Transverse colon (tissue), 4 donors: Measurements from ENCODE around the gene NRG2. TPM values are rescaled to one million over a fixed set of nuclear protein-coding genes. Genes with fewer than 3 reads are reported as not detected.

Experiments
- DNase-seq: peaks from one replicate; pipeline ENCODE4 v3.0.0-alpha.2; 2019
- H3K27ac ChIP-seq, 4 donors: fragments of 200-600 bp; sonication (generic); 2 replicates each; pipeline ENCODE4 v1.5.1; 2016 to 2018; ENCODE audit warnings: inconsistent platforms in 4 of 4
- H3K27me3 ChIP-seq: fragments of 200-600 bp; sonication (generic); 2 replicates; pipeline ENCODE4 v1.5.1; 2017; ENCODE audit warnings: inconsistent platforms
- H3K36me3 ChIP-seq, 4 donors: fragments of 200-600 bp; sonication (generic); 2 replicates each; pipeline ENCODE4 v1.5.1; 2017 to 2019; ENCODE audit warnings: inconsistent platforms in 4 of 4
- H3K4me1 ChIP-seq, 4 donors: fragments of 200-600 bp; sonication (generic); 2 replicates each; pipeline ENCODE4 v1.5.1; 2017 to 2020; ENCODE audit warnings: inconsistent platforms in 4 of 4
- H3K4me3 ChIP-seq, 4 donors: fragments of 200-600 bp; sonication (generic); 1 replicate in 1 of 4; 2 replicates in 3 of 4; pipeline versions ENCODE4 v1.5.1 to v1.6.1; 2017 to 2019; ENCODE audit warnings: inconsistent platforms in 4 of 4
- H3K9me3 ChIP-seq, 2 donors: fragments of 200-600 bp; sonication (generic); 2 replicates each; pipeline ENCODE4 v1.5.1; 2017 to 2019; ENCODE audit warnings: inconsistent platforms in 2 of 2
- EP300 ChIP-seq: sonication (generic); formaldehyde crosslinking; IDR thresholded peaks from one replicate; pipeline ENCODE4 v1.6.1; 2017; ENCODE audit warnings: antibody characterized with exemption, low read depth
- POLR2A ChIP-seq: fragments of 450-650 bp; IDR thresholded peaks from one replicate; pipeline ENCODE4 v1.6.1; 2016; ENCODE audit warnings: antibody characterized with exemption, mild to moderate bottlenecking, moderate library complexity
- POLR2AphosphoS5 ChIP-seq, 3 donors: sonication (generic); formaldehyde crosslinking; IDR thresholded peaks; one replicate each; pipeline ENCODE4 v1.6.1; 2016; ENCODE audit warnings: antibody characterized with exemption in 3 of 3
- WGBS, 2 donors: methylation state at CpG; one replicate each; pipeline ENCODE4 v1.1.5; 2018; ENCODE audit warnings: low coverage in 1 of 2; 5-methylcytosine and 5-hydroxymethylcytosine counted together
- in situ Hi-C, 4 donors: fragments of 200-750 bp; cut with MboI; loops; one replicate each; pipeline versions ENCODE4 v1.15.0 to v1.15.1; 2017; ENCODE audit warnings: low sequenced_read_pairs in 3 of 4, low pct_ligation_motif_present in 1 of 4, low pct_unique_long_range_greater_than_20kb in 1 of 4
- intact Hi-C: fragments of 100-400 bp; cut with DNase I; formaldehyde crosslinking; loops from one replicate; pipeline ENCODE4 v1.15.1; 2023; ENCODE audit warnings: low total_unique reads
- total RNA-seq, 4 donors: library from RNA; depleted of rRNA; stranded (reverse); fragments of >200 nt; gene quantifications; one replicate each; pipeline ENCODE4 v1.1.0, GENCODE V29; 2016
- TF ChIP-seq, protein P1 (sequence below), 5 experiments: fragments of 200-600 bp in 3 of 5; fragments of 450-650 bp in 2 of 5; sonication (generic) in 3 of 5; IDR thresholded peaks; 1 replicate in 2 of 5; 2 replicates in 3 of 5; pipeline ENCODE4 v1.5.1; 2016 to 2017; ENCODE audit warnings: antibody characterized with exemption in 5 of 5, inconsistent platforms in 3 of 5, mild to moderate bottlenecking in 2 of 5, moderate library complexity in 1 of 5

The NRG2 gene
- total RNA-seq, 4 donors from 2014 or later, result 0.68 to 12.3 (median 0.95) TPM; not detected in 1

DNA sequence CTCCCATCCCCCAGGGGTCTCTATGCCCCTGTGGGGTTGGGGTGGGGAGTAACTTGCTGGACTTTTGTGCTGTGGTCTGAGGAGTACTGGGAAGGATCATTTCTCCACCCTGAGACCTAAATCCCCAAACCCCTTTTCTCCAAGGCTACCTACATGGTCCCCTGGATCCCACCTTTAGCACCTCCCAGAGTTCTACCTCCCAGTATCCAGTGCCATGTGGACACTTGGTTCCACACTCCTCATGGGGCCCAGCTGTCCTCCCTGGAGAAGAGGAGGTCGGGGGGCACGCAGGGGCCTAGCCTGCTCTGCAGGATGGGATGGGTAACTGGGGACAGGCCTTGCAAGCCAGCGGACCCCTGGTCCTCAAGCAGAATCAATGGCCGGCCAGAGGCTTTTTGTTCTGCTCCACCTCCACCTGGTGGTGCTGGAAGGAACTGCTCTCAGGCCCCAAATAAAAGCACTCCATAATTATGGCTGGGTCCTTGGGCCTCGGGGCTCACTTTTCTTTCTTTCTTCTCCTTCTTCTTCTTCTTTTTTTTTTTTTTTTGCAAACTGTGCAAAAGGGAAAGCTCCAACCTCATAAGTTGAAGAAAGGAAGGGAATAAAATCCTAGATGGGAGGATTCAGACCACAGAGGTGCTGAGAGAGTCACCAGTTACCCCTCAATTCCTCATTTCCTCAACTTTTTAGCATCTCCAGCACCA, 179.1 kb downstream of the NRG2 start:
- Histone ChIP-seq H3K4me3 (no peak overlapping the region), H3K27ac (no peak overlapping the region), H3K9me3 (no peaks in the 10 kb centered on the region), H3K4me1 (peaks cover 0 to 13% (median 2%) of the 10 kb centered on the region in 4 donors), H3K27me3 (no peaks in the 10 kb centered on the region), H3K36me3 (no peaks in the 10 kb centered on the region)
- DNase-seq, result peak; percentile 67
- TF ChIP-seq, protein P1, sequence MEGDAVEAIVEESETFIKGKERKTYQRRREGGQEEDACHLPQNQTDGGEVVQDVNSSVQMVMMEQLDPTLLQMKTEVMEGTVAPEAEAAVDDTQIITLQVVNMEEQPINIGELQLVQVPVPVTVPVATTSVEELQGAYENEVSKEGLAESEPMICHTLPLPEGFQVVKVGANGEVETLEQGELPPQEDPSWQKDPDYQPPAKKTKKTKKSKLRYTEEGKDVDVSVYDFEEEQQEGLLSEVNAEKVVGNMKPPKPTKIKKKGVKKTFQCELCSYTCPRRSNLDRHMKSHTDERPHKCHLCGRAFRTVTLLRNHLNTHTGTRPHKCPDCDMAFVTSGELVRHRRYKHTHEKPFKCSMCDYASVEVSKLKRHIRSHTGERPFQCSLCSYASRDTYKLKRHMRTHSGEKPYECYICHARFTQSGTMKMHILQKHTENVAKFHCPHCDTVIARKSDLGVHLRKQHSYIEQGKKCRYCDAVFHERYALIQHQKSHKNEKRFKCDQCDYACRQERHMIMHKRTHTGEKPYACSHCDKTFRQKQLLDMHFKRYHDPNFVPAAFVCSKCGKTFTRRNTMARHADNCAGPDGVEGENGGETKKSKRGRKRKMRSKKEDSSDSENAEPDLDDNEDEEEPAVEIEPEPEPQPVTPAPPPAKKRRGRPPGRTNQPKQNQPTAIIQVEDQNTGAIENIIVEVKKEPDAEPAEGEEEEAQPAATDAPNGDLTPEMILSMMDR (IDR thresholded peaks at IDR 0.05), result peak; percentile 81 to 92 (median 90)
- no peak for TF ChIP-seq POLR2A
- WGBS, 2 donors, result 12% methylated on average over 5 of the region's 5 CpGs; no CpG with 5 or more reads in 1 of the 2 donors
- intact Hi-C loops (loop anchor here (5.0 kb wide), 1 partner anchor 77 kb away; no protein-coding TSS in a partner anchor), in situ Hi-C loops (loop anchor here in 1 of 4 donors (10.0 kb wide), 1 partner anchor 79 kb away; no protein-coding TSS in a partner anchor)

DNA sequence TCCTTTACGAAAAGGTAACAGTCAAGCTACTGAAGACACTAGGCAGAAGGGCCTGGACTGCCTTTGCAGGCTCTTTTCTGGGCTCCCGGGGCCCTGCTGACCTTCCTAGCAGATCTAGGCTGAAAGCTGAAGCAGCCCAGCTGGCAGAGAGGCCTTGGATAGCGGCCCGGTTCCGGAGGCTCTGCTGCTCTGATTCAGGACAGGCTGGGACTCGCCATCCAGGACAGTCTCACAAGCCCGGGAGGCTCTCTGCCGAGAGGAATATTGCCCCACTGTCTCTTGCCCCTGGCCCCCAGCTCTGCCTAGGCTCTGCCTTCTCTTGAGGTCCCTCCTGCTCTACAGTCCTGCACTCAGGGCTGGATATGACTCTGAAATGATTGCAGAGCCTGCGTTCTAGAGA, 179.7 kb downstream of the NRG2 start:
- Histone ChIP-seq H3K27ac (peak overlapping the region in 1 of 4 donors; percentile 4), H3K4me1 (peaks cover 0 to 13% (median 2%) of the 10 kb centered on the region in 4 donors), H3K36me3 (no peaks in the 10 kb centered on the region), H3K27me3 (no peaks in the 10 kb centered on the region), H3K4me3 (no peak overlapping the region), H3K9me3 (no peaks in the 10 kb centered on the region)
- 75% methylated on average over 9 of the region's 9 CpGs; no CpG with 5 or more reads in 1 of the 2 donors for WGBS, 2 donors
- DNase-seq, result peak; percentile 24
- in situ Hi-C loops, result loop anchor here in 1 of 4 donors (10.0 kb wide), 1 partner anchor 79 kb away; no protein-coding TSS in a partner anchor
- intact Hi-C loops, result loop anchor here (5.0 kb wide), 1 partner anchor 76 kb away; no protein-coding TSS in a partner anchor
- TF ChIP-seq POLR2AphosphoS5 (IDR thresholded peaks at IDR 0.05) (no peak), POLR2A (no peak), EP300 (no peak)
- TF ChIP-seq, protein P1 (IDR thresholded peaks at IDR 0.05), result no peak

DNA sequence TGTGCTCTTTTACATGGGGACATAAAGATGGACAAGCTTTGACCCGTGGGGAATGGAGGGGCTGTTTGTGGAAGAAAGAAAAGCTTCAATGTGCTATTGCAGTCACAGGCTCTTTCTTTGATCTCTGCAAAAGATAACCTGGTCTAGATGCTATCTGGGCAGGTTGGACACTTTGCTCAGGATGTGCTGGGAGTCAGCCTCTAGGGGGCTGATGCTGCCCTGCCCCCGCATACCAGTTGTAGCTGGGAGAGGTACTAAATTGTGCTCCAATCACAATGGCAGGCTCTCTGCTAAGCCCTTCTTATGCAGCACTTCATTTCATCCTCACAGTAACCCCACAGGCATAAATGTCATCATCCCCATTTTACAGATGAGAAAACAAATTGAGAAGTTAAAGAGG, 180.3 kb downstream of the NRG2 start:
- intact Hi-C loops (loop anchor here (5.0 kb wide), 1 partner anchor 76 kb away; no protein-coding TSS in a partner anchor), in situ Hi-C loops (loop anchor here in 1 of 4 donors (10.0 kb wide), 1 partner anchor 78 kb away; no protein-coding TSS in a partner anchor)
- DNase-seq, result no peak
- H3K36me3 ChIP-seq, result no peaks in the 10 kb centered on the region
- 43 to 72% methylated on average over 1 to 2 of the region's 2 CpGs for WGBS, 2 donors
- TF ChIP-seq EP300 (no peak), POLR2AphosphoS5 (IDR thresholded peaks at IDR 0.05) (no peak), POLR2A (no peak)
- TF ChIP-seq, protein P1 (IDR thresholded peaks at IDR 0.05), result no peak
- H3K4me3 ChIP-seq, result no peak overlapping the region
- no peaks in the 10 kb centered on the region for H3K9me3 ChIP-seq
- peaks cover 0 to 13% (median 2%) of the 10 kb centered on the region in 4 donors for H3K4me1 ChIP-seq
- H3K27me3 ChIP-seq, result no peaks in the 10 kb centered on the region
- H3K27ac ChIP-seq, result no peak overlapping the region

DNA sequence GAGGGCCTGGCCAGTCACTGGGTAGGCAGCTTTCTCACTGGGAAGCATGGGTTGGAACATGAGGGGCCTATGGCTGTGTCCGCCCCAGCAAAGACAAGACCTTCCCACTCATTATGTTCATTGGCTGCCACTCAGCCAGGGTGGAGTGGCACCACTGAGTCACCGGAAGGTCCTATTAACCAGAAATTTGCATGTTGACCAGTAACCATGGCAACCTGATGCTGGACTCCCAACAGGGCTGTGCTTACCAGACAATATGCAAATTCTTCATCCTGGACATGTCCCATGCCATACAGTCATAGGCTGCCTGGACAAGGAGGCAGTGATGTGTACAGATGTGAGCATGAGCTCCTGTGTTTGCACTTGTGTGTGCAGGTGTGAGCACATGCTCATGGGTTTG, 180.8 kb downstream of the NRG2 start:
- H3K4me1 ChIP-seq, result peaks cover 0 to 13% (median 2%) of the 10 kb centered on the region in 4 donors
- H3K27ac ChIP-seq, result no peak overlapping the region
- 87% methylated on average over 2 of the region's 2 CpGs; no CpG with 5 or more reads in 1 of the 2 donors for WGBS, 2 donors
- H3K9me3 ChIP-seq, result no peaks in the 10 kb centered on the region
- in situ Hi-C loops, result loop anchor here in 1 of 4 donors (10.0 kb wide), 1 partner anchor 78 kb away; no protein-coding TSS in a partner anchor
- TF ChIP-seq EP300, result no peak
- TF ChIP-seq, protein P1 (IDR thresholded peaks at IDR 0.05), result no peak
- TF ChIP-seq POLR2A, result no peak
- no peak for TF ChIP-seq POLR2AphosphoS5 (IDR thresholded peaks at IDR 0.05)
- no peaks in the 10 kb centered on the region for H3K27me3 ChIP-seq
- no peaks in the 10 kb centered on the region for H3K36me3 ChIP-seq
- H3K4me3 ChIP-seq, result no peak overlapping the region
- DNase-seq, result no peak
- intact Hi-C loops, result loop anchor here (5.0 kb wide), 1 partner anchor 75 kb away; no protein-coding TSS in a partner anchor
